Right lobe of liver (tissue), 6 donors: ENCODE results near the gene INHBA. TPM values are rescaled to one million over a fixed set of nuclear protein-coding genes. Genes with fewer than 3 reads are reported as not detected.

Source experiments
- ATAC-seq, 4 donors: fragments of 200-7000 bp; cut with Tn5 transposase; one replicate each; pipeline ENCODE4 v1.9.1; 2020; ENCODE audit warnings: mild to moderate bottlenecking in 4 of 4, moderate library complexity in 4 of 4
- DNase-seq, 3 donors: peaks; one replicate each; pipeline ENCODE4 v3.0.0-alpha.2; 2020
- H3K27ac ChIP-seq, 3 donors: fragments of 200-600 bp; one replicate each; pipeline ENCODE4 v1.8.0; 2022
- H3K27me3 ChIP-seq, 2 donors: fragments of 200-600 bp; one replicate each; pipeline ENCODE4 v1.8.0; 2022
- H3K36me3 ChIP-seq, 4 donors: fragments of 200-600 bp; sonication (generic) in 1 of 4; one replicate each; pipeline versions ENCODE4 v1.5.1 to v1.8.0; 2017 to 2022; ENCODE audit warnings: control low read depth in 1 of 4
- H3K4me1 ChIP-seq, 4 donors: fragments of 200-600 bp; sonication (generic) in 1 of 4; one replicate each; pipeline versions ENCODE4 v1.5.1 to v1.8.0; 2017 to 2022; ENCODE audit warnings: control low read depth in 1 of 4
- H3K4me3 ChIP-seq, 3 donors: fragments of 200-600 bp; one replicate each; pipeline ENCODE4 v1.8.0; 2022
- H3K9me3 ChIP-seq, 4 donors: fragments of 200-600 bp; sonication (generic) in 1 of 4; one replicate each; pipeline versions ENCODE4 v1.5.1 to v1.8.0; 2017 to 2022; ENCODE audit warnings: control low read depth in 1 of 4
- CTCF ChIP-seq, 4 donors: fragments of 200-600 bp in 3 of 4; fragments of 450-650 bp in 1 of 4; IDR thresholded peaks; one replicate each; pipeline versions ENCODE4 v1.5.1 to v1.8.0; 2016 to 2022; ENCODE audit warnings: antibody characterized with exemption in 4 of 4, mild to moderate bottlenecking in 2 of 4
- POLR2A ChIP-seq: fragments of 450-650 bp; IDR thresholded peaks from one replicate; pipeline ENCODE4 v1.6.1; 2017; ENCODE audit warnings: antibody characterized with exemption, mild to moderate bottlenecking
- WGBS: methylation state at CpG from one replicate; pipeline ENCODE4 v1.1.6; 2018; ENCODE audit warnings: low coverage, low lambda C conversion rate; ENCODE audit not compliant: insufficient coverage; ENCODE audit errors: missing lambda C conversion rate; 5-methylcytosine and 5-hydroxymethylcytosine counted together
- intact Hi-C, 2 donors: fragments of 100-400 bp; cut with DNase I; formaldehyde crosslinking; loops; one replicate each; pipeline versions ENCODE4 v1.11.2 to v1.14.1; 2022
- total RNA-seq, 6 experiments: library from RNA; depleted of rRNA in 2 of 6; stranded (reverse); fragments of >200 nt in 2 of 6; fragmentation: NEBNext Ultra II Directional in 3 of 6; extraction: Animal tissue kit (Norgen Biotek cat#: 25700) in 3 of 6; gene quantifications; one replicate each; pipeline versions ENCODE4 v1.1.0 to v1.2.4, GENCODE V29; 2016 to 2023
- donor health status: DM: no; HTN: yes; CAD: no.
- donor health status: DM: no; HTN: no; CAD: no.
- donor health status: DM: no; HTN: no; CAD: no.
- donor health status: DM: no; HTN: yes; CAD: no.
- donor health status: DM: no; HTN: yes; CAD: no.

INHBA gene
- total RNA-seq, 6 experiments from 2014 or later, result 1.1 to 9.7 (median 2.9) TPM

GRCh38 chr7:41720046-41720445 lies 17.2 kb upstream of the INHBA start:
- 100% methylated on average over 1 of the region's 4 CpGs for WGBS
- Histone ChIP-seq H3K27ac (no peak overlapping the region), H3K27me3 (no peaks in the 10 kb centered on the region), H3K36me3 (no peaks in the 10 kb centered on the region), H3K9me3 (no peaks in the 10 kb centered on the region), H3K4me1 (no peaks in the 10 kb centered on the region), H3K4me3 (no peak overlapping the region)
- intact Hi-C loops, result no loop called here
- TF ChIP-seq CTCF (IDR thresholded peaks at IDR 0.05) (no peak), POLR2A (no peak)
- ATAC-seq (no peak), DNase-seq (no peak)

GRCh38 chr7:41716691-41717090 lies 13.8 kb upstream of the INHBA start:
- TF ChIP-seq CTCF (IDR thresholded peaks at IDR 0.05) (no peak), POLR2A (no peak)
- Histone ChIP-seq H3K27me3 (no peaks in the 10 kb centered on the region), H3K4me1 (no peaks in the 10 kb centered on the region), H3K9me3 (no peaks in the 10 kb centered on the region), H3K4me3 (no peak overlapping the region), H3K27ac (no peak overlapping the region), H3K36me3 (no peaks in the 10 kb centered on the region)
- intact Hi-C loops, result no loop called here
- ATAC-seq (no peak), DNase-seq (no peak)
- 75% methylated on average over 11 of the region's 11 CpGs for WGBS

- intact Hi-C loops, result no loop called here
- no peaks in the 10 kb centered on the region for H3K36me3 ChIP-seq
- H3K4me3 ChIP-seq, result no peak overlapping the region
- no peak overlapping the region for H3K27ac ChIP-seq
- H3K27me3 ChIP-seq, result no peaks in the 10 kb centered on the region
- no peaks in the 10 kb centered on the region for H3K9me3 ChIP-seq
- WGBS, result 74% methylated on average over 8 of the region's 8 CpGs
- no peak for ATAC-seq
- no peak for DNase-seq
- TF ChIP-seq CTCF (IDR thresholded peaks at IDR 0.05), result no peak
- H3K4me1 ChIP-seq, result no peaks in the 10 kb centered on the region
These were observed 12.1 kb upstream of the INHBA start for GRCh38 chr7:41715000-41715399.

GRCh38 chr7:41711283-41712064 lies 8.6 kb upstream of the INHBA start:
- Histone ChIP-seq H3K4me1 (peaks cover 0 to 25% (median 4%) of the 10 kb centered on the region in 4 donors), H3K36me3 (no peaks in the 10 kb centered on the region), H3K9me3 (no peaks in the 10 kb centered on the region), H3K27ac (no peak overlapping the region), H3K4me3 (peak overlapping the region in 1 of 3 donors; percentile 26), H3K27me3 (no peaks in the 10 kb centered on the region)
- ATAC-seq (peak; percentile 69 to 81 (median 77)), DNase-seq (peak in 2 of 3 donors; percentile 64 to 71)
- TF ChIP-seq CTCF (IDR thresholded peaks at IDR 0.05), result peak; percentile 40 to 56 (median 52)
- no peak for TF ChIP-seq POLR2A
- 31% methylated on average over 10 of the region's 10 CpGs for WGBS
- intact Hi-C loops, result no loop called here
